GM12874 (cell line): Measurements from ENCODE around the gene LRRC8E.

ENCODE experiments used
- TF ChIP-seq, protein P1 (sequence below): IDR thresholded peaks from 2 replicates; pipeline ENCODE4 v1.5.1; 2011; ENCODE audit warnings: low read depth, mild to moderate bottlenecking, control low read depth, low read length, moderate library complexity; ENCODE audit not compliant: insufficient read depth

LRRC8E gene

DNA sequence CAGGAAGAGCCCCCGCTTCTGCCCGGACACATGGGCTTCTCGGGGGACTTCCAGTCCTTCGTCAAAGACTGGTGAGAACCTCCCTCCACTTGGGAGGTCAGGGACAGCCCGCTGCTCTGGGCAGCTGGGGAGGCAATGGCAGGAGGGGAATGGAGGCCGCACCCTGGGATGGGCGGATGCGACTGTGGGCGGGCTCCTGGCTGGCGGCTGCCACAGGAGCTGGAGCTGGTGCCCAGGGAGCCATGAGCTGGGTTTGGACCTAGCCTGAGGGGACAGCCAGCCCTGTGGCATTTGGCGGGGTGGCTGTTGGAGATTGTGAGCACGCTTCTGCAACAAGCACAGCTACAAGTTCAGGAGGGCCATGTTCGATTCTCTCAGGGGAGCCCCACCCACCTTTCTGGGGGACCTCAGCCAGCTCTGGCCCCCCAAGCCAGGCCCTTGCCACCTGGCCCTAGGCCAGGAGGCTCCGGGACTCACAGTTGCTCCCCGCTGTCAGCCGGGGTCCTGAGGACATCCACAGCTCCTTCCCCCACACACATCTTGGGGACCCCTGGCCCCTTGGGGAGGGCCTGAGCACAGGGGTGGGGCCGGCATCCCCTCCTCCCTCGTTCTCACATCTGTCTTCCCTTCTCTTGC lies 23.3 kb downstream of the LRRC8E start:
- TF ChIP-seq, protein P1, sequence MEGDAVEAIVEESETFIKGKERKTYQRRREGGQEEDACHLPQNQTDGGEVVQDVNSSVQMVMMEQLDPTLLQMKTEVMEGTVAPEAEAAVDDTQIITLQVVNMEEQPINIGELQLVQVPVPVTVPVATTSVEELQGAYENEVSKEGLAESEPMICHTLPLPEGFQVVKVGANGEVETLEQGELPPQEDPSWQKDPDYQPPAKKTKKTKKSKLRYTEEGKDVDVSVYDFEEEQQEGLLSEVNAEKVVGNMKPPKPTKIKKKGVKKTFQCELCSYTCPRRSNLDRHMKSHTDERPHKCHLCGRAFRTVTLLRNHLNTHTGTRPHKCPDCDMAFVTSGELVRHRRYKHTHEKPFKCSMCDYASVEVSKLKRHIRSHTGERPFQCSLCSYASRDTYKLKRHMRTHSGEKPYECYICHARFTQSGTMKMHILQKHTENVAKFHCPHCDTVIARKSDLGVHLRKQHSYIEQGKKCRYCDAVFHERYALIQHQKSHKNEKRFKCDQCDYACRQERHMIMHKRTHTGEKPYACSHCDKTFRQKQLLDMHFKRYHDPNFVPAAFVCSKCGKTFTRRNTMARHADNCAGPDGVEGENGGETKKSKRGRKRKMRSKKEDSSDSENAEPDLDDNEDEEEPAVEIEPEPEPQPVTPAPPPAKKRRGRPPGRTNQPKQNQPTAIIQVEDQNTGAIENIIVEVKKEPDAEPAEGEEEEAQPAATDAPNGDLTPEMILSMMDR = no peak

DNA sequence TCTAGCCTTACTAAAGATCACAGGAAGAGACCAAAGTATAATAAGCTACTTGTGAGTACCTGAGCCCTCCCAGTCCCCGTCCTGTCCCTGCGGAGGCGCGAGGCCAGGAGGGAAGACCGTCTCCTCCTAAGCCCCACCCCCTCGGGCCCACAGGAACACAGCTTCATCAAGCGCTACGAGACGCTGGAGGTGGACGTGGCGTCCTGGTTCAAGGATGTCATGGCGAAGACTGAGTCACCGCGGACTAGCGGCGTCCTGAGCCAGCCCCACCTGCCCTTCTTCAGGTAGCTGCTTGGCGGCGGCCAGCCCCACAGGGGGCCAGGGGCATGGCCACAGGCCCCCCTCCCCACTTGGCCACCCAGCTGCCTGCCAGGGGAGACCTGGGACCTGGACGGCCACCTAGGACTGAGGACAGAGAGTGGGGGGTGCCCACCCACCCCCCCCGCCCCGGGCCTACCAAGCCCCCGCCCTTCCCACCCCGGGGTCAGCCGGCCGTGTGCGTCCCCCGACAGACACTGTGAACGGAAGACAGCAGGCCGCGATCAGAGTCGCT lies 23.9 kb downstream of the LRRC8E start:
- TF ChIP-seq, protein P1 = no peak

DNA sequence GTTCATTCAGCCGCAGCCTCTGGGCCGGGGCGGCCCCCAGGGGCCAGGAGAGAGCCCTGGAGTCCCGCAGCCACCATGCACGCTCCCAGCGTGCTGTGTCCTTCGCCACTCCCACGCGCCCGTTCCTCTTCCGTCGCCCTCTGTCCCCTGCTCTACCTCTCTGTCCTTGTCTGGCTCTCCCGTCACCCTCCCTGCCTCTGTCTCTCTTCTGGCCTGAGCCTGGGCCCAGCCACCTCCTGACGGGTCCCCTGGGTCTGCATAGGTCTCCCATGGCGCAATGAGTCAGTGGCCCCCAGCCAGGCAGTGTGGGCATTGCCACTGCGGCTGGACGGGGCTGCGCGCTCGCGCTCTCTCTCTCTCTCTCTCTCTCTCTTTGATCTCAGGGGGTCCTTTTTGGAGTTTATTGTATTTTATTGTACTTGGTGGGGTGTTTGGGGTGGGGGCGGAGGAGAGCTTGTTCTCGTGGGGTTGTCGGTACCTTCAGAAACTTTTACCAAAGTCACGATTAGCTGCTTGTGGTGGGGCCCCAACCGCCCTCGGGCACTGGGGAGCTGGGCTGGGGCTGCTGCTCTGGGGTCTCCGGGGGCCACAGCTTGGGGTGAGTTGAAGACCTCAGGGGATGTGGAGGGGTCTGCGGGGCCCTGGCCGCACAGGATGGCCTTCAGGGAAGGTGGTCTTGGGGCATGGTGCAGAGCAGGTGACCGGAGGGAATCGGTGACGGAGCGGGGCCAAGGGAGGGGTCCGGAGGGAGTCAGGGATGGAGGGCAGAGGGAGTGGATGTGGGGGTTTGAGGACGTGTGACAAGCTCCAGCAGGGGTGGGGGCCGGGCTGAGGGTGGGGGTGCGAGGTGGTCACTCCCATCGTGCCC lies 24.6 kb downstream of the LRRC8E start:
- TF ChIP-seq, protein P1 = no peak

DNA sequence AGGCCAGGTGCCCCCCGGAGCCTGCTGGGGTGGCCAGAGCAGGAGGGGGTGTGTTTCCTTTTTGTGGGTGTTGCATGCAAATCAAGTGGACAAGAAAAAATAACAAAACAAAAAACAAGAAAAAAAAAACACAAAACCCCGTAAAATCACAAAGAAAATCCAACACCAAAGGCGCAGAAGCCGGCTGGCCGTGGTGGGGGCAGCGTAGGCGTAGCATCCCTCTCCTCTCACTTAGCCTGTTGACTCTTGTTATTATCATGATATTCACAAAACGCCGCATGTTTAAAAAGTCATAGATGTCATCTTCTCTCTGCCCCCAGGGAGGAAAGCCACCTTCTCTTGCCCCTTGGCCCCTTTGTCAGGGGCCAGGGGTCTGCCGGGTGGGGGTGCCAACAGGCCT lies 25.3 kb downstream of the LRRC8E start:
- TF ChIP-seq, protein P1 = no peak

DNA sequence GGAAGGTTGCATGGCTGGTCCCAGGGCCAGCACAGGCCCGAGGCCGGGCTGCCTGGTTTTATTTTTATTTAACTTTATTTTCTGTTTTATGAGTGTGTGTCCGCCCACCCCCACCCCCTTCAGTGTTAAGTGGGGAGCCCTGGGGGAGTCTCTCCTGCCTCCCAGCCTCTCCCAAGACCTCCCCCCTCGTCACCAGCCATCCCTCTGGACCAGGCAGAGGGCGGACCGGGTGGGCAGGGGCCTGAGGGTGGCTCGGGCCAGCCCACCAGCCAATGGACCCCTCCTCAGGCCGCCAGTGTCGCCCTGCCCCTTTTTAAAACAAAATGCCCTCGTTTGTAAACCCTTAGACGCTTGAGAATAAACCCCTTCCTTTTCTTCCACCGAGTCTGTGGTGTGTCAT lies 25.8 kb downstream of the LRRC8E start:
- TF ChIP-seq, protein P1 = no peak

DNA sequence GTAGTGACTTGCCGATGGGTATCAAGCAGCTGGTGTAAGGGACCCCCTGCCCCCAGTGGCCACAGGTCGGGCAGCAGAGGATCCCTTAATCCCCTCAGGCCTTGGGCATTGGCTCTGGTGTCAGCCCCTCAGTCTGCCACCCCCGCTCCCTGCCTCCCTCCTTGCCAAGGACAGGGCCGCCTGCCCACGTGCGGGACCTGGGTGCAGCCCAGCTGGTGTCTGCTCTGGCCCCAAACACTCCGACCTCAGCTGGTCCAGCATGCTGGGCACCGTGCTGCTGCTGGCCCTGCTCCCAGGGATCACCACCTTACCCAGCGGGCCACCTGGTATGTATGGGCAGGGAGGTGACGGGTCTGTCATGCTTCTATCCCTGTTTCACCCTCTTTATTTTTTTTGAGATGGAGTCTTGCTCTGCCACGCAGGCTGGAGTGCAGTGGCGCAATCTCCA lies 26.3 kb downstream of the LRRC8E start, which contains the start of gene TGFBR3L:
Gene TGFBR3L, plus strand, starts transcription at position 233 of the 448 bp plus-strand sequence.
- TF ChIP-seq, protein P1 = no peak

DNA sequence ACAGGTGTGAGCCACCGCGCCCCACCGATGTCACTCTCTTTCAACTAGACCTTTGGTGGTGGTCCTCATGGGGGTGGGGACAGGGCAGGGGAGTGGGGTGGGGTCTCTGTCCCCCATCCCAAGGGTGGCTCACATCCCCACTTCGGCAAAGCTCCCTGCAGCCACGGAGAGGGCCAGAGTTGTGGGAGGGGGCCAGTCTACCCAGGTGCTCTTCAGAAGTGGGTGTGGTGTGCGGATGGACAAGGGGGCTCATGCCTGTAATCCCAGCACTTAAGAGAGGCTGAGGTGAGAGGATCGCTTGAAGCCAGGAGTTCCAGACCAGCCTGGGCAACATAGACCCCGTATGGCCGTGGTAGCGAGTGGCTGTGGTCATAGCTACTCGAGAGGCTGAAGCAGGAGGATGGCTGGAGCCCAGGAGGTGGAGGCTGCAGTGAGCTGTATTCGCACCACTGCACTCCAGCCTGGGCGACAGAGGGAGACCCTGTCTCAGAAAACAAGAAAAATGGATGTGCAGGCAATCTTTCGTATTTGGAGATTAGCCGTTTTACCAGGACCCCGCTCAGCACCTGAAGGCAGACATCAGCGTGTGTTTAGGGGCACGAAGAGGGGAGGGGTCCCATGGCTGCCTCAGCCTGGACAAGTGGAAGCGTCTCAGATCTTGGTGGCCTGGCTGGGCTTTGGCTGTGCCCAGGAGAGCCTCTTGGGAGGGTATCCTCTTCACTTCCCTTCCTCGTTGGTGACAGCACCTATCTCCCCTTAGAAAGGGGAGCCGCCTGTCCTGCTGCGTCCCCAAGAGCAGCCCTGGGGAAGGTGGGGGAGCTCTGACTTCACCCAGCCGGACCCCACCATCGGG lies 27.2 kb downstream of the LRRC8E start:
- TF ChIP-seq, protein P1 = no peak
